ENCODE data around the gene OR4E2. TPM values are rescaled to one million over a fixed set of nuclear protein-coding genes. Genes with fewer than 3 reads are reported as not detected.

OR4E2 gene
- total RNA-seq, 1 experiment from 2014 or later = not detected

GRCh38 chr14:21680072-21680471 lies 26.4 kb downstream of the OR4E2 start:
- Histone ChIP-seq H2BK20ac (ENCODE audit: low read depth, low read length, poor library complexity, severe bottlenecking) (no peak overlapping the region), H2BK15ac (ENCODE audit: low read depth, low read length) (no peak overlapping the region), H4K91ac (ENCODE audit: insufficient read length, low read depth, low read length) (no peak overlapping the region), H2BK120ac (ENCODE audit: low read depth, low read length, poor library complexity, severe bottlenecking) (no peak overlapping the region), H3K27me3 (ENCODE audit: insufficient read depth, low read length) (no peaks in the 10 kb centered on the region), H2BK5ac (ENCODE audit: insufficient read length, low read length) (no peak overlapping the region), H3K23ac (ENCODE audit: insufficient read length, low read depth, low read length) (no peak overlapping the region), H4K8ac (replicated peaks; ENCODE audit: insufficient read length, low read depth, low read length) (no peak overlapping the region), H4K5ac (ENCODE audit: insufficient read length, low read depth, low read length) (no peak overlapping the region), H3K79me2 (ENCODE audit: insufficient read depth, low read length) (no peaks in the 10 kb centered on the region), H3K27ac (ENCODE audit: insufficient read length, low read depth, low read length) (no peak overlapping the region), H3K9ac (ENCODE audit: extremely low read depth, insufficient read length, low read length) (no peak overlapping the region), H3K9me3 (ENCODE audit: control insufficient read depth, low read depth, low read length) (no peaks in the 10 kb centered on the region), H2AFZ (ENCODE audit: low read length) (no peak overlapping the region), H2BK12ac (ENCODE audit: insufficient read length, low read depth, low read length) (no peak overlapping the region), H3K23me2 (ENCODE audit: insufficient read length, low read depth, low read length, poor library complexity, severe bottlenecking) (no peaks in the 10 kb centered on the region), H2AK5ac (ENCODE audit: insufficient read length, low read length) (no peak overlapping the region), H3K18ac (ENCODE audit: insufficient read length, low read depth, low read length) (no peak overlapping the region), H3K79me1 (ENCODE audit: insufficient read depth, low read depth, low read length, poor library complexity, severe bottlenecking) (no peaks in the 10 kb centered on the region), H4K20me1 (ENCODE audit: control insufficient read depth, insufficient read depth, insufficient read length) (no peaks in the 10 kb centered on the region), H3T11ph (ENCODE audit: low read length) (no peak overlapping the region), H3K14ac (ENCODE audit: insufficient read depth, low read length) (no peak overlapping the region), H3K4me2 (ENCODE audit: insufficient read depth, insufficient read length, low read length) (no peak overlapping the region), H3K56ac (ENCODE audit: insufficient read length, low read depth, low read length) (no peak overlapping the region), H3K4me1 (ENCODE audit: insufficient read depth, low read length) (no peaks in the 10 kb centered on the region), H3K4ac (ENCODE audit: low read depth, low read length) (no peak overlapping the region)
- Mint-ChIP-seq H3K4me1 (no peaks in the 10 kb centered on the region), H3K9me3 (peaks cover 5 to 9% of the 10 kb centered on the region in 2 experiments; a peak in 4 of 5 replicates), H3K4me3 (no peak overlapping the region), H3K36me3 (ENCODE audit: insufficient read depth in 1 of 3, low read depth in 3 of 3) (no peaks in the 10 kb centered on the region), H3K27me3 (ENCODE audit: low read depth) (peaks cover 6% of the 10 kb centered on the region), H3K27ac (no peak overlapping the region)
- no peak for DNase-seq
- WGBS (ENCODE audit: extremely low coverage, insufficient read length, low lambda C conversion rate) = no CpG with 5 or more reads among the region's 2 CpGs
- TF ChIP-seq CTCF (conservative IDR thresholded peaks at IDR 0.05) = no peak
